HEK293 (cell line): ENCODE results near the gene SP2.

Experiments
- FEZF1 ChIP-seq: fragments of 450-650 bp; formaldehyde crosslinking; IDR thresholded peaks from 2 replicates; pipeline ENCODE4 v1.5.1; 2016; ENCODE audit warnings: missing biosample characterization, missing genetic modification characterization
- PRDM1 ChIP-seq: fragments of 450-650 bp; formaldehyde crosslinking; IDR thresholded peaks from 2 replicates; pipeline ENCODE4; 2016; ENCODE audit warnings: missing biosample characterization, missing genetic modification characterization
- SP3 ChIP-seq: fragments of 450-650 bp; formaldehyde crosslinking; IDR thresholded peaks from 2 replicates; pipeline ENCODE4 v1.5.1; 2016; ENCODE audit warnings: missing biosample characterization, missing genetic modification characterization
- WT1 ChIP-seq: fragments of 450-650 bp; formaldehyde crosslinking; IDR thresholded peaks from 2 replicates; pipeline ENCODE4 v1.5.1; 2016; ENCODE audit warnings: missing biosample characterization, missing genetic modification characterization
- ZEB2 ChIP-seq: fragments of 450-650 bp; formaldehyde crosslinking; IDR thresholded peaks from 2 replicates; pipeline ENCODE4 v1.5.1; 2016; ENCODE audit warnings: missing biosample characterization, missing genetic modification characterization
- ZNF132 ChIP-seq: fragments of 450-650 bp; formaldehyde crosslinking; IDR thresholded peaks from 2 replicates; pipeline ENCODE4 v1.5.1; 2017; ENCODE audit warnings: missing biosample characterization, missing genetic modification characterization, borderline replicate concordance
- ZNF133 ChIP-seq: fragments of 450-650 bp; formaldehyde crosslinking; IDR thresholded peaks from 2 replicates; pipeline ENCODE4 v1.5.1; 2016; ENCODE audit warnings: missing biosample characterization, missing genetic modification characterization
- ZNF239 ChIP-seq: fragments of 450-650 bp; formaldehyde crosslinking; IDR thresholded peaks from 2 replicates; pipeline ENCODE4 v1.5.1; 2016; ENCODE audit warnings: missing biosample characterization, missing genetic modification characterization
- ZNF394 ChIP-seq: fragments of 450-650 bp; formaldehyde crosslinking; IDR thresholded peaks from 2 replicates; pipeline ENCODE4 v1.5.1; 2016; ENCODE audit warnings: missing biosample characterization, missing genetic modification characterization, mild to moderate bottlenecking, moderate library complexity, borderline replicate concordance
- ZNF501 ChIP-seq: fragments of 450-650 bp; formaldehyde crosslinking; IDR thresholded peaks from 2 replicates; pipeline ENCODE4 v1.5.1; 2016; ENCODE audit warnings: missing biosample characterization, missing genetic modification characterization
- ZNF548 ChIP-seq: fragments of 450-650 bp; formaldehyde crosslinking; IDR thresholded peaks from 2 replicates; pipeline ENCODE4 v1.5.1; 2016; ENCODE audit warnings: missing biosample characterization, missing genetic modification characterization
- ZNF747 ChIP-seq: fragments of 450-650 bp; formaldehyde crosslinking; IDR thresholded peaks from 2 replicates; pipeline ENCODE4 v1.5.1; 2016; ENCODE audit warnings: missing biosample characterization, missing genetic modification characterization
- ZSCAN30 ChIP-seq: fragments of 450-650 bp; IDR thresholded peaks from 2 replicates; pipeline ENCODE4 v1.5.1; 2018; ENCODE audit warnings: missing biosample characterization, mild to moderate bottlenecking, missing genetic modification characterization, moderate library complexity
- TF ChIP-seq, protein P1 (sequence below): fragments of 450-650 bp; formaldehyde crosslinking; IDR thresholded peaks from 2 replicates; pipeline ENCODE4 v1.5.1; 2016; ENCODE audit warnings: missing biosample characterization, missing genetic modification characterization
- TF ChIP-seq, protein P2 (sequence below): fragments of 450-650 bp; formaldehyde crosslinking; conservative IDR thresholded peaks from 2 replicates; pipeline ENCODE4 v1.5.1; 2016; ENCODE audit warnings: low read depth, missing biosample characterization, missing genetic modification characterization
- TF ChIP-seq, protein P3 (sequence below): fragments of 450-650 bp; formaldehyde crosslinking; IDR thresholded peaks from 2 replicates; pipeline ENCODE4 v1.5.1; 2016; ENCODE audit warnings: missing biosample characterization, missing genetic modification characterization, borderline replicate concordance
- TF ChIP-seq, protein P4 (sequence below): fragments of 450-650 bp; formaldehyde crosslinking; IDR thresholded peaks from 2 replicates; pipeline ENCODE4 v1.5.1; 2017; ENCODE audit warnings: missing biosample characterization, mild to moderate bottlenecking, missing genetic modification characterization, moderate library complexity

The SP2 gene

DNA sequence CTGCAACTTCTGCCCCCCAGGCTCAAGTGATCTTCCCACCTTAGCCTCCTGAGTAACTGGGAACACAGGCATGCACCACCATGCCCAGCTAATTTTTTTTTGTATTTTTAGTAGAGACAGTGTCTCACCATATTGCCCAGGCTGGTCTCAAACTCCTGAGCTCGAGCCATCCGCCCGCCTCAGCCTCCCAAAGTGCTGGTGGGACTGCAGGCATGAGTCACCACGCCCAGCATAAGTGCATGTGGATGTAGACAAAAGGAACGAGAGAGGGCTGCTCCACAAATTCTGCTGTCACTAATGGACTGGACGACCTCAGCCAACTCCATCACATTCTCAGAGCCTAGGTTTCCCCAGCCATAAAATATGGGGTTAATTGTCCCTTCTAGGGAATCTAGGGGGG is 7.7 kb upstream of the SP2 start (continued):
- TF ChIP-seq, protein P1, sequence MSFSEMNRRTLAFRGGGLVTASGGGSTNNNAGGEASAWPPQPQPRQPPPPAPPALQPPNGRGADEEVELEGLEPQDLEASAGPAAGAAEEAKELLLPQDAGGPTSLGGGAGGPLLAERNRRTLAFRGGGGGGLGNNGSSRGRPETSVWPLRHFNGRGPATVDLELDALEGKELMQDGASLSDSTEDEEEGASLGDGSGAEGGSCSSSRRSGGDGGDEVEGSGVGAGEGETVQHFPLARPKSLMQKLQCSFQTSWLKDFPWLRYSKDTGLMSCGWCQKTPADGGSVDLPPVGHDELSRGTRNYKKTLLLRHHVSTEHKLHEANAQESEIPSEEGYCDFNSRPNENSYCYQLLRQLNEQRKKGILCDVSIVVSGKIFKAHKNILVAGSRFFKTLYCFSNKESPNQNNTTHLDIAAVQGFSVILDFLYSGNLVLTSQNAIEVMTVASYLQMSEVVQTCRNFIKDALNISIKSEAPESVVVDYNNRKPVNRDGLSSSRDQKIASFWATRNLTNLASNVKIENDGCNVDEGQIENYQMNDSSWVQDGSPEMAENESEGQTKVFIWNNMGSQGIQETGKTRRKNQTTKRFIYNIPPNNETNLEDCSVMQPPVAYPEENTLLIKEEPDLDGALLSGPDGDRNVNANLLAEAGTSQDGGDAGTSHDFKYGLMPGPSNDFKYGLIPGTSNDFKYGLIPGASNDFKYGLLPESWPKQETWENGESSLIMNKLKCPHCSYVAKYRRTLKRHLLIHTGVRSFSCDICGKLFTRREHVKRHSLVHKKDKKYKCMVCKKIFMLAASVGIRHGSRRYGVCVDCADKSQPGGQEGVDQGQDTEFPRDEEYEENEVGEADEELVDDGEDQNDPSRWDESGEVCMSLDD: no peak
- TF ChIP-seq ZEB2 (tag by site-specific recombination) (peak; percentile 75; the same call in 1 of the 2 replicates), FEZF1 (tag by site-specific recombination) (no peak), PRDM1 (tag by site-specific recombination) (peak; percentile 77), ZSCAN30 (tag by site-specific recombination) (no peak), ZNF548 (tag by site-specific recombination) (no peak), ZNF394 (tag by site-specific recombination) (peak; percentile 40; the same call in 1 of the 2 replicates), ZNF239 (tag by site-specific recombination) (no peak), ZNF501 (tag by site-specific recombination) (no peak), ZNF132 (tag by site-specific recombination) (no peak), ZNF747 (tag by site-specific recombination) (no peak), SP3 (no peak), WT1 (tag by site-specific recombination) (no peak), ZNF133 (tag by site-specific recombination) (no peak)
- TF ChIP-seq, protein P2, sequence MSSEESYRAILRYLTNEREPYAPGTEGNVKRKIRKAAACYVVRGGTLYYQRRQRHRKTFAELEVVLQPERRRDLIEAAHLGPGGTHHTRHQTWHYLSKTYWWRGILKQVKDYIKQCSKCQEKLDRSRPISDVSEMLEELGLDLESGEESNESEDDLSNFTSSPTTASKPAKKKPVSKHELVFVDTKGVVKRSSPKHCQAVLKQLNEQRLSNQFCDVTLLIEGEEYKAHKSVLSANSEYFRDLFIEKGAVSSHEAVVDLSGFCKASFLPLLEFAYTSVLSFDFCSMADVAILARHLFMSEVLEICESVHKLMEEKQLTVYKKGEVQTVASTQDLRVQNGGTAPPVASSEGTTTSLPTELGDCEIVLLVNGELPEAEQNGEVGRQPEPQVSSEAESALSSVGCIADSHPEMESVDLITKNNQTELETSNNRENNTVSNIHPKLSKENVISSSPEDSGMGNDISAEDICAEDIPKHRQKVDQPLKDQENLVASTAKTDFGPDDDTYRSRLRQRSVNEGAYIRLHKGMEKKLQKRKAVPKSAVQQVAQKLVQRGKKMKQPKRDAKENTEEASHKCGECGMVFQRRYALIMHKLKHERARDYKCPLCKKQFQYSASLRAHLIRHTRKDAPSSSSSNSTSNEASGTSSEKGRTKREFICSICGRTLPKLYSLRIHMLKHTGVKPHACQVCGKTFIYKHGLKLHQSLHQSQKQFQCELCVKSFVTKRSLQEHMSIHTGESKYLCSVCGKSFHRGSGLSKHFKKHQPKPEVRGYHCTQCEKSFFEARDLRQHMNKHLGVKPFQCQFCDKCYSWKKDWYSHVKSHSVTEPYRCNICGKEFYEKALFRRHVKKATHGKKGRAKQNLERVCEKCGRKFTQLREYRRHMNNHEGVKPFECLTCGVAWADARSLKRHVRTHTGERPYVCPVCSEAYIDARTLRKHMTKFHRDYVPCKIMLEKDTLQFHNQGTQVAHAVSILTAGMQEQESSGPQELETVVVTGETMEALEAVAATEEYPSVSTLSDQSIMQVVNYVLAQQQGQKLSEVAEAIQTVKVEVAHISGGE: no peak
- TF ChIP-seq, protein P3, sequence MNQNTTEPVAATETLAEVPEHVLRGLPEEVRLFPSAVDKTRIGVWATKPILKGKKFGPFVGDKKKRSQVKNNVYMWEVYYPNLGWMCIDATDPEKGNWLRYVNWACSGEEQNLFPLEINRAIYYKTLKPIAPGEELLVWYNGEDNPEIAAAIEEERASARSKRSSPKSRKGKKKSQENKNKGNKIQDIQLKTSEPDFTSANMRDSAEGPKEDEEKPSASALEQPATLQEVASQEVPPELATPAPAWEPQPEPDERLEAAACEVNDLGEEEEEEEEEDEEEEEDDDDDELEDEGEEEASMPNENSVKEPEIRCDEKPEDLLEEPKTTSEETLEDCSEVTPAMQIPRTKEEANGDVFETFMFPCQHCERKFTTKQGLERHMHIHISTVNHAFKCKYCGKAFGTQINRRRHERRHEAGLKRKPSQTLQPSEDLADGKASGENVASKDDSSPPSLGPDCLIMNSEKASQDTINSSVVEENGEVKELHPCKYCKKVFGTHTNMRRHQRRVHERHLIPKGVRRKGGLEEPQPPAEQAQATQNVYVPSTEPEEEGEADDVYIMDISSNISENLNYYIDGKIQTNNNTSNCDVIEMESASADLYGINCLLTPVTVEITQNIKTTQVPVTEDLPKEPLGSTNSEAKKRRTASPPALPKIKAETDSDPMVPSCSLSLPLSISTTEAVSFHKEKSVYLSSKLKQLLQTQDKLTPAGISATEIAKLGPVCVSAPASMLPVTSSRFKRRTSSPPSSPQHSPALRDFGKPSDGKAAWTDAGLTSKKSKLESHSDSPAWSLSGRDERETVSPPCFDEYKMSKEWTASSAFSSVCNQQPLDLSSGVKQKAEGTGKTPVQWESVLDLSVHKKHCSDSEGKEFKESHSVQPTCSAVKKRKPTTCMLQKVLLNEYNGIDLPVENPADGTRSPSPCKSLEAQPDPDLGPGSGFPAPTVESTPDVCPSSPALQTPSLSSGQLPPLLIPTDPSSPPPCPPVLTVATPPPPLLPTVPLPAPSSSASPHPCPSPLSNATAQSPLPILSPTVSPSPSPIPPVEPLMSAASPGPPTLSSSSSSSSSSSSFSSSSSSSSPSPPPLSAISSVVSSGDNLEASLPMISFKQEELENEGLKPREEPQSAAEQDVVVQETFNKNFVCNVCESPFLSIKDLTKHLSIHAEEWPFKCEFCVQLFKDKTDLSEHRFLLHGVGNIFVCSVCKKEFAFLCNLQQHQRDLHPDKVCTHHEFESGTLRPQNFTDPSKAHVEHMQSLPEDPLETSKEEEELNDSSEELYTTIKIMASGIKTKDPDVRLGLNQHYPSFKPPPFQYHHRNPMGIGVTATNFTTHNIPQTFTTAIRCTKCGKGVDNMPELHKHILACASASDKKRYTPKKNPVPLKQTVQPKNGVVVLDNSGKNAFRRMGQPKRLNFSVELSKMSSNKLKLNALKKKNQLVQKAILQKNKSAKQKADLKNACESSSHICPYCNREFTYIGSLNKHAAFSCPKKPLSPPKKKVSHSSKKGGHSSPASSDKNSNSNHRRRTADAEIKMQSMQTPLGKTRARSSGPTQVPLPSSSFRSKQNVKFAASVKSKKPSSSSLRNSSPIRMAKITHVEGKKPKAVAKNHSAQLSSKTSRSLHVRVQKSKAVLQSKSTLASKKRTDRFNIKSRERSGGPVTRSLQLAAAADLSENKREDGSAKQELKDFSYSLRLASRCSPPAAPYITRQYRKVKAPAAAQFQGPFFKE (tag by site-specific recombination): no peak
- TF ChIP-seq, protein P4, sequence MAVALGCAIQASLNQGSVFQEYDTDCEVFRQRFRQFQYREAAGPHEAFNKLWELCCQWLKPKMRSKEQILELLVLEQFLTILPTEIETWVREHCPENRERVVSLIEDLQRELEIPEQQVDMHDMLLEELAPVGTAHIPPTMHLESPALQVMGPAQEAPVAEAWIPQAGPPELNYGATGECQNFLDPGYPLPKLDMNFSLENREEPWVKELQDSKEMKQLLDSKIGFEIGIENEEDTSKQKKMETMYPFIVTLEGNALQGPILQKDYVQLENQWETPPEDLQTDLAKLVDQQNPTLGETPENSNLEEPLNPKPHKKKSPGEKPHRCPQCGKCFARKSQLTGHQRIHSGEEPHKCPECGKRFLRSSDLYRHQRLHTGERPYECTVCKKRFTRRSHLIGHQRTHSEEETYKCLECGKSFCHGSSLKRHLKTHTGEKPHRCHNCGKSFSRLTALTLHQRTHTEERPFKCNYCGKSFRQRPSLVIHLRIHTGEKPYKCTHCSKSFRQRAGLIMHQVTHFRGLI (tag by site-specific recombination): peak; percentile 72; the same call in 1 of the 2 replicates
- TF ChIP-seq, all 188 proteins: peak for 26
